ENCODE data around the gene CUL5.
A peak's percentile ranks its signal among the peaks of the same experiment; 100 is the strongest.

The CUL5 gene

DNA sequence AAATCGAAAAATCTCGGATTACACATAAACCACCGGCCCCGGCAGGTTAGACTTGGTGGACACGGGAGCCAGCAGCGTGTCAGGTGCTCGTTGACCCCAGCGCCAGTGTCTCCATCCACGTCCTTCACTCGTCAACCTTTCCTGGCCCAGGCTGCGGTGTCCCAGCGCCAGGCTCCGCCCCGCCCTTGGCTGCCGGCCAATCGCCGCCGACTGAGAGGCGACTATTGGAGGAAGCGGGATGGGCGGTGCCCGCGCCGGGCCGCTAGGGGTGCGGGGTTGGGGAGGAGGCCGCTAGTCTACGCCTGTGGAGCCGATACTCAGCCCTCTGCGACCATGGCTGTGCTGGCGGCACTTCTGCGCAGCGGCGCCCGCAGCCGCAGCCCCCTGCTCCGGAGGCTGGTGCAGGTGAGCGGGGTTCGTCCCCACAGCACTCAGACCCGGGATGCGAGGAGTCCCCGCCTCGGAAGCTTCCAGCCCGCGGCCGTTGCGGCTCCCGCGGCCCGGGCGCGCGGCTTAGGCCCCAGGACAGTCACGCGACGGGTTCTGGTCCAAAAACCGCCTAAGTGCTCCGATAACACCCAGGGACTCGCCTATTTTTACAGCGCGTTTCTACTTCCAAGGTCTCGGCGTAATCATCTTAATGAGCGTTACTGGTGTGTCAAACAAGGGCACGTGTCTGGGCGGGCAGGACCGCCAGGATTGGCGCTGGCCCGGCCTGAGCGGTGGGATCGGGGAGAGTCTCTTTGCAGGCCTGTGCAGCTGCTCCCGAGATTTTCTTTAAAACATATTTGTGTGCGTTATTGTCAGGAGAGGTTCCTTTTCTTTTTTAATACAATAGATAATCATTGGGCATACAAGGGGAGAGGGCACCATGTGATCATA lies 112.8 kb downstream of the CUL5 start, which contains the start of gene ACAT1:
ACAT1 (plus strand) TSS at position 294 of the 882 bp plus-strand sequence; CDS start at position 334, 40 bp downstream.
- Histone ChIP-seq H3K9ac (peak within 1 kb of the TSS; percentile 82), H2AFZ (ENCODE audit: low read depth) (peak within 1 kb of the TSS; percentile 83), H4K20me1 (ENCODE audit: insufficient read depth) (no peaks in the 10 kb centered on the region), H3K79me2 (ENCODE audit: insufficient read depth, low read depth) (peaks cover 9% of the 10 kb centered on the region; the same call in 1 of the 2 replicates), H3K4me2 (peak within 1 kb of the TSS; percentile 48), H3K4me3 (IDR thresholded peaks at IDR 0.05; ENCODE audit: insufficient read depth, low read depth, low read length) (no peak within 1 kb of the TSS), H3K4me1 (ENCODE audit: low read depth, poor library complexity, severe bottlenecking) (peaks cover 23% of the 10 kb centered on the region), H3K36me3 (ENCODE audit: insufficient read depth) (no peaks in the 10 kb centered on the region), H3K27me3 (ENCODE audit: insufficient read depth, low read depth) (no peaks in the 10 kb centered on the region), H3K27ac (peak within 1 kb of the TSS; percentile 58)
- TF ChIP-seq, protein P1, sequence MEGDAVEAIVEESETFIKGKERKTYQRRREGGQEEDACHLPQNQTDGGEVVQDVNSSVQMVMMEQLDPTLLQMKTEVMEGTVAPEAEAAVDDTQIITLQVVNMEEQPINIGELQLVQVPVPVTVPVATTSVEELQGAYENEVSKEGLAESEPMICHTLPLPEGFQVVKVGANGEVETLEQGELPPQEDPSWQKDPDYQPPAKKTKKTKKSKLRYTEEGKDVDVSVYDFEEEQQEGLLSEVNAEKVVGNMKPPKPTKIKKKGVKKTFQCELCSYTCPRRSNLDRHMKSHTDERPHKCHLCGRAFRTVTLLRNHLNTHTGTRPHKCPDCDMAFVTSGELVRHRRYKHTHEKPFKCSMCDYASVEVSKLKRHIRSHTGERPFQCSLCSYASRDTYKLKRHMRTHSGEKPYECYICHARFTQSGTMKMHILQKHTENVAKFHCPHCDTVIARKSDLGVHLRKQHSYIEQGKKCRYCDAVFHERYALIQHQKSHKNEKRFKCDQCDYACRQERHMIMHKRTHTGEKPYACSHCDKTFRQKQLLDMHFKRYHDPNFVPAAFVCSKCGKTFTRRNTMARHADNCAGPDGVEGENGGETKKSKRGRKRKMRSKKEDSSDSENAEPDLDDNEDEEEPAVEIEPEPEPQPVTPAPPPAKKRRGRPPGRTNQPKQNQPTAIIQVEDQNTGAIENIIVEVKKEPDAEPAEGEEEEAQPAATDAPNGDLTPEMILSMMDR (conservative IDR thresholded peaks at IDR 0.05; ENCODE audit: low read depth, low read length): peak; percentile 8; the same call in 1 of the 2 replicates

- H2AFZ ChIP-seq (ENCODE audit: low read depth): peak overlapping the region; percentile 83; the same call in 1 of the 2 replicates
- peak overlapping the region; percentile 46 for H3K4me2 ChIP-seq
- H3K9ac ChIP-seq: peak overlapping the region; percentile 82; the same call in 1 of the 2 replicates
- no peaks in the 10 kb centered on the region for H3K27me3 ChIP-seq (ENCODE audit: insufficient read depth, low read depth)
- H3K27ac ChIP-seq: no peak overlapping the region
- peaks cover 9% of the 10 kb centered on the region; the same call in 1 of the 2 replicates for H3K79me2 ChIP-seq (ENCODE audit: insufficient read depth, low read depth)
- peaks cover 23% of the 10 kb centered on the region for H3K4me1 ChIP-seq (ENCODE audit: low read depth, poor library complexity, severe bottlenecking)
- TF ChIP-seq, protein P1 (conservative IDR thresholded peaks at IDR 0.05; ENCODE audit: low read depth, low read length): no peak
- no peaks in the 10 kb centered on the region for H3K36me3 ChIP-seq (ENCODE audit: insufficient read depth)
- H3K4me3 ChIP-seq (IDR thresholded peaks at IDR 0.05; ENCODE audit: insufficient read depth, low read depth, low read length): no peak overlapping the region
- no peaks in the 10 kb centered on the region for H4K20me1 ChIP-seq (ENCODE audit: insufficient read depth)
Observed at GRCh38 chr11:108122166-108122628, 113.5 kb downstream of the CUL5 start.

DNA sequence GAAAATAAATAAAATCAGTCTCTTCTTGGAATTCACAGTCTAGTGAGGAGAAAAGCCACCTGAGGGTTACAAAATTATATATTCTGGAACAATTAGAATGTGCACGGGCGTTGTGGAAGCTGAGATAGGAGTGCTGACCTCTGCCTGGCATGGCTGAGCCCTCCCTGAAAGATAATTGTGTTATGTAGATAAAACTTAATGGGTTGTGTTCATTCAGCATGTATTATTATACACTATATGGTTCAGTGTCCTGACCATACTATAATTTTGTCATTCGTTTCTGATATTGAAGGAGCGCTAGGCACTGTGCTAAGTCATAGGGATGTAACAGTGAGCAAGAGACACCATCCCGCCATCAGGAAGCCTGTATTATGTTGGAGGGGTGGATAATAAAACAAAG lies 116.4 kb downstream of the CUL5 start:
- Histone ChIP-seq H3K79me2 (ENCODE audit: insufficient read depth, low read depth) (peaks cover 9% of the 10 kb centered on the region; the same call in 1 of the 2 replicates), H4K20me1 (ENCODE audit: insufficient read depth) (no peaks in the 10 kb centered on the region), H3K4me1 (ENCODE audit: low read depth, poor library complexity, severe bottlenecking) (peaks cover 23% of the 10 kb centered on the region)

DNA sequence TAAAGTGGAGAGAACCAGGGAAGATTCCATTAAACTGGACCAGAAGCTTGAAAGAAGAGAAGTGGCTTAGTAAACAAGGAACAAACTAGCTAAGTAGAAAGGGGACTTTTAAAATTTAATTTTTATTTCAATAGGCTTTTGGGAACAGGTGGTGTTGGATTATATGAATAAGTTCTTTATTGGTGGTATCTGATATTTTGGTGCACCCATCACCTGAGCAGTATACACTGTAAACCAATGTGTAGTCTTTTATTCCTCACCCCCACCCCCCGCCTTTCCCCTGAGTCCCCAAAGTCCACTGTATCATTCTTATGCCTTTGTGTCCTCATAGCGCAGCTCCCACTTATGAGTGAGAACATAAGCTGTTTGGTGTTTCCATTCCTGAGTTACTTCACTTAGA lies 120.1 kb downstream of the CUL5 start:
- H4K20me1 ChIP-seq (ENCODE audit: insufficient read depth): no peaks in the 10 kb centered on the region
- no peak overlapping the region for H3K4me3 ChIP-seq (IDR thresholded peaks at IDR 0.05; ENCODE audit: insufficient read depth, low read depth, low read length)
- H3K27me3 ChIP-seq (ENCODE audit: insufficient read depth, low read depth): no peaks in the 10 kb centered on the region
- no peak overlapping the region for H3K4me2 ChIP-seq
- no peak overlapping the region for H3K9ac ChIP-seq
- no peaks in the 10 kb centered on the region for H3K79me2 ChIP-seq (ENCODE audit: insufficient read depth, low read depth)
- no peaks in the 10 kb centered on the region for H3K36me3 ChIP-seq (ENCODE audit: insufficient read depth)
- no peak overlapping the region for H3K27ac ChIP-seq
- TF ChIP-seq, protein P1 (conservative IDR thresholded peaks at IDR 0.05; ENCODE audit: low read depth, low read length): no peak
- H2AFZ ChIP-seq (ENCODE audit: low read depth): no peak overlapping the region
- H3K4me1 ChIP-seq (ENCODE audit: low read depth, poor library complexity, severe bottlenecking): peaks cover 10% of the 10 kb centered on the region

More for the DNA sequence above, 116.4 kb downstream of the CUL5 start:
- no peak overlapping the region for H3K9ac ChIP-seq
- H3K27me3 ChIP-seq (ENCODE audit: insufficient read depth, low read depth): no peaks in the 10 kb centered on the region
- H2AFZ ChIP-seq (ENCODE audit: low read depth): no peak overlapping the region
- H3K4me2 ChIP-seq: no peak overlapping the region
- no peaks in the 10 kb centered on the region for H3K36me3 ChIP-seq (ENCODE audit: insufficient read depth)
- no peak overlapping the region for H3K27ac ChIP-seq
- no peak overlapping the region for H3K4me3 ChIP-seq (IDR thresholded peaks at IDR 0.05; ENCODE audit: insufficient read depth, low read depth, low read length)
- TF ChIP-seq, protein P1 (conservative IDR thresholded peaks at IDR 0.05; ENCODE audit: low read depth, low read length): no peak
